A673 (cell line): ENCODE data around the gene HCK. TPM values are rescaled to one million over a fixed set of nuclear protein-coding genes. Genes with fewer than 3 reads are reported as not detected.

Experiments
- BruUV-seq: library from RNA; stranded (reverse); fragments of 400-500 nt; replicated peaks from 2 replicates; lab custom pipeline; 2021; lab: Mats Ljungman, UMichigan
- CTCF ChIA-PET: fragments of 300-600 bp; sonication (Branson Sonifier 250); formaldehyde crosslinking; loops from one replicate; lab custom pipeline; 2022; ENCODE audit warnings: antibody characterized with exemption; lab: Charles Lee
- POLR2A ChIA-PET: fragments of 300-600 bp; sonication (Branson Sonifier 250); formaldehyde crosslinking; loops from one replicate; lab custom pipeline; 2022; ENCODE audit warnings: antibody characterized with exemption; ENCODE audit not compliant: low non-redundant PET; lab: Charles Lee
- DNase-seq: peaks from one replicate; pipeline ENCODE4 v3.0.0-alpha.2; 2015; ENCODE audit warnings: low spot score
- H3K27ac ChIP-seq: fragments of 200-600 bp; sonication (generic); 2 replicates; pipeline ENCODE4 v1.5.1; 2016; ENCODE audit warnings: mixed run types, low read depth, mild to moderate bottlenecking, mixed read lengths, antibody characterized with exemption, low read length; ENCODE audit not compliant: poor library complexity, severe bottlenecking
- H3K27me3 ChIP-seq: fragments of 200-600 bp; sonication (generic); replicated peaks from 2 replicates; pipeline ENCODE4 v1.6.1; 2017; ENCODE audit warnings: mixed run types, low read depth, mild to moderate bottlenecking, mixed read lengths, antibody characterized with exemption, low read length; ENCODE audit not compliant: insufficient read depth, poor library complexity
- H3K36me3 ChIP-seq: fragments of 200-600 bp; sonication (generic); 2 replicates; pipeline ENCODE4 v1.6.1; 2016; ENCODE audit warnings: mixed run types, mild to moderate bottlenecking, mixed read lengths, antibody characterized with exemption, low read length; ENCODE audit not compliant: insufficient read depth, poor library complexity, severe bottlenecking
- H3K4me1 ChIP-seq: fragments of 200-600 bp; sonication (generic); 2 replicates; pipeline ENCODE4 v1.6.1; 2017; ENCODE audit warnings: mixed run types, mild to moderate bottlenecking, mixed read lengths, antibody characterized with exemption, low read length; ENCODE audit not compliant: insufficient read depth, poor library complexity, severe bottlenecking
- H3K4me3 ChIP-seq: fragments of 200-600 bp; sonication (generic); 2 replicates; pipeline ENCODE4 v1.5.1; 2016; ENCODE audit warnings: low read depth, mixed run types, mild to moderate bottlenecking, mixed read lengths, low read length; ENCODE audit not compliant: poor library complexity, severe bottlenecking
- H3K9me3 ChIP-seq: fragments of 200-600 bp; sonication (generic); 2 replicates; pipeline ENCODE4 v1.6.1; 2016; ENCODE audit warnings: mixed run types, low read depth, mild to moderate bottlenecking, mixed read lengths, antibody characterized with exemption, low read length; ENCODE audit not compliant: poor library complexity, severe bottlenecking
- EZH2 ChIP-seq: fragments of 200-600 bp; sonication (generic); IDR thresholded peaks from 2 replicates; pipeline ENCODE4 v1.6.1; 2017; ENCODE audit warnings: borderline replicate concordance, low read depth, mild to moderate bottlenecking, mixed read lengths, antibody characterized with exemption, low read length; ENCODE audit not compliant: poor library complexity, severe bottlenecking
- intact Hi-C: fragments of 100-400 bp; cut with micrococcal nuclease; formaldehyde crosslinking; loops from one replicate; pipeline ENCODE4 v1.10.0; 2022; ENCODE audit not compliant: unreplicated experiment
- total RNA-seq: library from RNA; stranded (reverse); gene quantifications from 2 replicates; pipeline ENCODE4 v1.2.3, GENCODE V29; 2021
- TF ChIP-seq, protein P1 (sequence below): fragments of 300-800, 200-600 bp; sonication (generic); conservative IDR thresholded peaks from 2 replicates; pipeline ENCODE4 v1.5.1; 2017; ENCODE audit warnings: low read depth, mild to moderate bottlenecking, antibody characterized with exemption, low read length, moderate library complexity, mixed read lengths

Gene HCK
- total RNA-seq, 1 experiment from 2014 or later = not detected

DNA sequence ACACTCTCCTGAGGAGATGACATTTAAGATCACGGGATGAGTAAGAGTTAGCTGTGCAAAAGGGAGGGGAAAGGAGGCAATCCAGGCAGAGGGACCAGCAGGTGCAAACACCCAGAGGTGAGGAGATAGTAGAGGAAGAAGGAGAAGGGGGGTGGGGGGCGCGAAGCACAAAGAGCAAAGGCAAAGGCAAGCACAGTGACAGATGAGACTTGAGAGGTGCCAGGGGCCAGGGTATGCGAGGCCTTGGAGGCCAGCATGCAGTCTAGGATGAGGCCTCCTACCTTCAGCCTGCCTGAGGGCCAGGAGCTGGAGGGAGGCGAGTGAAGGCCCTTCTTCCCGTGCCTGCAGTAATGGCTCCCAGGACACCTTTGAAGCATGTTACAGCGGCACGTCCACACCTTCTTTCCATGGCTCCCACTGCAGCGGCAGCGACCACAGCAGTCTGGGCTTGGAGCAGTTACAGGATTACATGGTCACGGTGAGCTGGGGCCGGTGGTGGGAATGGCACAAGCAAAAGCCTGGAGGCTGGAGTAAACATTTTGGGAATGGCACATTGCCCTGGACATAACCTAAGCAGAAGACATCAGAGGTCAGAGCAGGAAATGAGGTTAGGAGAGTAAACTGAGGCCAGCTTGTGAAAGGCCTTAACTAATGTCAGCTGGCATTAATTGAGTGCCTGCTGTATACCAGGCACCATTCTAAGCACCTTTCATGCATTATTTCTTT lies 23.2 kb upstream of the HCK start:
- H3K4me1 ChIP-seq = peaks cover 4% of the 10 kb centered on the region
- H3K36me3 ChIP-seq = no peaks in the 10 kb centered on the region
- H3K9me3 ChIP-seq = no peaks in the 10 kb centered on the region
- POLR2A ChIA-PET = no interaction called here
- H3K27me3 ChIP-seq = peaks cover 5% of the 10 kb centered on the region
- H3K27ac ChIP-seq = no peak overlapping the region
- intact Hi-C loops = no loop called here
- BruUV-seq = no TSS peak
- TF ChIP-seq EZH2 = no peak
- TF ChIP-seq, protein P1, sequence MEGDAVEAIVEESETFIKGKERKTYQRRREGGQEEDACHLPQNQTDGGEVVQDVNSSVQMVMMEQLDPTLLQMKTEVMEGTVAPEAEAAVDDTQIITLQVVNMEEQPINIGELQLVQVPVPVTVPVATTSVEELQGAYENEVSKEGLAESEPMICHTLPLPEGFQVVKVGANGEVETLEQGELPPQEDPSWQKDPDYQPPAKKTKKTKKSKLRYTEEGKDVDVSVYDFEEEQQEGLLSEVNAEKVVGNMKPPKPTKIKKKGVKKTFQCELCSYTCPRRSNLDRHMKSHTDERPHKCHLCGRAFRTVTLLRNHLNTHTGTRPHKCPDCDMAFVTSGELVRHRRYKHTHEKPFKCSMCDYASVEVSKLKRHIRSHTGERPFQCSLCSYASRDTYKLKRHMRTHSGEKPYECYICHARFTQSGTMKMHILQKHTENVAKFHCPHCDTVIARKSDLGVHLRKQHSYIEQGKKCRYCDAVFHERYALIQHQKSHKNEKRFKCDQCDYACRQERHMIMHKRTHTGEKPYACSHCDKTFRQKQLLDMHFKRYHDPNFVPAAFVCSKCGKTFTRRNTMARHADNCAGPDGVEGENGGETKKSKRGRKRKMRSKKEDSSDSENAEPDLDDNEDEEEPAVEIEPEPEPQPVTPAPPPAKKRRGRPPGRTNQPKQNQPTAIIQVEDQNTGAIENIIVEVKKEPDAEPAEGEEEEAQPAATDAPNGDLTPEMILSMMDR = no peak
- DNase-seq = peak; percentile 45
- no peak overlapping the region for H3K4me3 ChIP-seq
- CTCF ChIA-PET = no interaction called here

GRCh38 chr20:32029561-32029960 lies 22.5 kb upstream of the HCK start:
- no peak overlapping the region for H3K4me3 ChIP-seq
- POLR2A ChIA-PET = no interaction called here
- CTCF ChIA-PET = interaction anchor here (0.5 to 1.3 kb wide), 2 partner anchors 9 to 75 kb away, joined by 3 to 23 read pairs; no protein-coding TSS in a partner anchor
- H3K36me3 ChIP-seq = no peaks in the 10 kb centered on the region
- peaks cover 4% of the 10 kb centered on the region for H3K4me1 ChIP-seq
- TF ChIP-seq, protein P1 = no peak
- TF ChIP-seq EZH2 = no peak
- intact Hi-C loops = no loop called here
- DNase-seq = no peak
- no peak overlapping the region for H3K27ac ChIP-seq
- peaks cover 5% of the 10 kb centered on the region for H3K27me3 ChIP-seq
- no peaks in the 10 kb centered on the region for H3K9me3 ChIP-seq
- no TSS peak for BruUV-seq

DNA sequence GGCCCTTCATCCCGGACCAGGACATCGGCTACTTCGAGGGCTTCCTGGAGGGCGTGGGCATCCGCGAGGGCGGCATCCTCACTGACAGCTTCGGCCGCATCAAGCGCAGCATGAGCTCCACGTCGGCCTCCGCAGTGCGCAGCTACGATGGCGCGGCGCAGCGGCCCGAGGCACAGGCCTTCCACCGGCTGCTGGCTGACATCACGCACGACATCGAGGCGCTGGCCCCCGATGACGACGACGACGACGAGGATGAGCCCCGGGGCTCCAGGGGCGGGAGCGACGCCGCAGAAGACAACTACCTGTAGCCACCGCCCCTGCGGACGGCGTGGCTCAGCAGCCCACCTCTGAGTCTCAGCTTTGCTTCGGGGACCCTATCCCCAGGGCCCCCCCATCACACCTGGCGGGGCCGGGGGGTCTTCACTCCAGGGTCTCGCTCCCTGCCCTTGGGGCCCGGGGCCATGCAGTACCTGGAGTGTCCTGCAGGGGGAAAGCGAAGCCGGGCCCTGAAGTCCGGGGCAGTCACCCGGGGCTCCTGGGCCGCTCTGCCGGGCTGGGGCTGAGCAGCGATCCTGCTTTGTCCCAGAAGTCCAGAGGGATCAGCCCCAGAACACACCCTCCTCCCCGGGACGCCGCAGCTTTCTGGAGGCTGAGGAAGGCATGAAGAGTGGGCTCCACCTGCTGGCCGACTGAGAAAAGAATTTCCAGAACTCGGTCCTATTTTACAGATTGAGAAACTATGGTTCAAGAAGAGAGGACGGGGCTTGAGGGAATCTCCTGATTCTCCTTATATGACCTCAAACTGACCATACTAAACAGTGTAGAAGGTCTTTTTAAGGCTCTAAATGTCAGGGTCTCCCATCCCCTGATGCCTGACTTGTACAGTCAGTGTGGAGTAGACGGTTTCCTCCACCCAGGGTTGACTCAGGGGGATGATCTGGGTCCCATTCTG lies 20.8 kb upstream of the HCK start:
- no peaks in the 10 kb centered on the region for H3K36me3 ChIP-seq
- ChIA-PET POLR2A (no interaction called here), CTCF (interaction anchor here (0.6 to 2.4 kb wide), 5 partner anchors 12 to 208 kb away, joined by 3 to 13 read pairs (median 4); partner anchors contain the start of gene TM9SF4)
- no TSS peak for BruUV-seq
- DNase-seq = peak; percentile 83
- H3K4me1 ChIP-seq = peaks cover 7% of the 10 kb centered on the region
- TF ChIP-seq, protein P1 = peak; percentile 98
- no peak for TF ChIP-seq EZH2
- H3K27me3 ChIP-seq = peaks cover 1% of the 10 kb centered on the region
- no peaks in the 10 kb centered on the region for H3K9me3 ChIP-seq
- peak overlapping the region; percentile 39 for H3K4me3 ChIP-seq
- H3K27ac ChIP-seq = no peak overlapping the region
- intact Hi-C loops = loop anchor here (1.0 kb wide), 2 partner anchors 179 to 208 kb away; no protein-coding TSS in a partner anchor
